HEK293 (cell line): ENCODE measurements around the gene ANO8.

Experiments used
- CTCF ChIA-PET: fragments of 350-600 bp; formaldehyde crosslinking; extraction: SDS; loops from one replicate; lab custom pipeline; 2021; ENCODE audit warnings: antibody characterized with exemption; lab: Yijun Ruan, JAX
- POLR2A ChIA-PET: fragments of 300-600 bp; formaldehyde crosslinking; extraction: SDS; loops from one replicate; lab custom pipeline; 2020; ENCODE audit warnings: antibody characterized with exemption, inconsistent platforms; lab: Yijun Ruan, JAX
- H3K27ac ChIP-seq: fragments of 200-500 bp; sonication (Bioruptor generic); 2 replicates; pipeline ENCODE4 v1.5.1; 2014; ENCODE audit warnings: low read depth, low read length, control low read depth, inconsistent platforms; ENCODE audit errors: extremely low read depth
- H3K36me3 ChIP-seq, 2 experiments: fragments of 200-500 bp in 1 of 2; sonication (Bioruptor generic) in 1 of 2; 1 replicate in 1 of 2; 2 replicates in 1 of 2; pipeline ENCODE4 v1.5.1; 2014 to 2017; ENCODE audit warnings: inconsistent platforms in 2 of 2, low read length in 2 of 2; ENCODE audit not compliant: control insufficient read depth in 2 of 2, insufficient read depth in 1 of 2
- H3K4me1 ChIP-seq: fragments of 200-500 bp; sonication (Bioruptor generic); 2 replicates; pipeline ENCODE4 v1.5.1; 2014; ENCODE audit warnings: mild to moderate bottlenecking, low read length, inconsistent platforms; ENCODE audit not compliant: control insufficient read depth, insufficient read depth
- H3K4me3 ChIP-seq: 2 replicates; pipeline ENCODE4 v1.5.1; 2011; ENCODE audit warnings: low read depth, mild to moderate bottlenecking, control low read depth, low read length, moderate library complexity
- H3K9me3 ChIP-seq: fragments of 200-500 bp; sonication (Bioruptor generic); 2 replicates; pipeline ENCODE4 v1.5.1; 2014; ENCODE audit warnings: low read depth, low read length, inconsistent platforms; ENCODE audit not compliant: control insufficient read depth, insufficient read depth
- KLF10 ChIP-seq: fragments of 450-650 bp; IDR thresholded peaks from 2 replicates; pipeline ENCODE4 v1.5.1; 2018; ENCODE audit warnings: missing biosample characterization, mild to moderate bottlenecking, missing genetic modification characterization
- KLF9 ChIP-seq: fragments of 450-650 bp; formaldehyde crosslinking; IDR thresholded peaks from 2 replicates; pipeline ENCODE4 v1.5.1; 2016; ENCODE audit warnings: missing biosample characterization, missing genetic modification characterization, low read depth
- PATZ1 ChIP-seq: fragments of 450-650 bp; formaldehyde crosslinking; IDR thresholded peaks from 2 replicates; pipeline ENCODE4 v1.5.1; 2016; ENCODE audit warnings: missing biosample characterization, missing genetic modification characterization
- PRDM1 ChIP-seq: fragments of 450-650 bp; formaldehyde crosslinking; IDR thresholded peaks from 2 replicates; pipeline ENCODE4; 2016; ENCODE audit warnings: missing biosample characterization, missing genetic modification characterization
- PRDM10 ChIP-seq: fragments of 450-650 bp; formaldehyde crosslinking; IDR thresholded peaks from 2 replicates; pipeline ENCODE4 v1.5.1; 2016; ENCODE audit warnings: missing biosample characterization, missing genetic modification characterization
- SP2 ChIP-seq: fragments of 450-650 bp; formaldehyde crosslinking; IDR thresholded peaks from 2 replicates; pipeline ENCODE4 v1.5.1; 2016; ENCODE audit warnings: missing biosample characterization, missing genetic modification characterization
- SP3 ChIP-seq: fragments of 450-650 bp; formaldehyde crosslinking; IDR thresholded peaks from 2 replicates; pipeline ENCODE4 v1.5.1; 2016; ENCODE audit warnings: missing biosample characterization, missing genetic modification characterization
- YY1 ChIP-seq: fragments of 450-650 bp; formaldehyde crosslinking; IDR thresholded peaks from 2 replicates; pipeline ENCODE4 v1.5.1; 2018; ENCODE audit warnings: missing biosample characterization, missing genetic modification characterization
- ZBTB10 ChIP-seq: fragments of 450-650 bp; formaldehyde crosslinking; IDR thresholded peaks from 2 replicates; pipeline ENCODE4 v1.5.1; 2016; ENCODE audit warnings: missing biosample characterization, missing genetic modification characterization
- ZBTB17 ChIP-seq: fragments of 450-650 bp; formaldehyde crosslinking; IDR thresholded peaks from 2 replicates; pipeline ENCODE4 v1.5.1; 2016; ENCODE audit warnings: missing biosample characterization, missing genetic modification characterization
- ZBTB20 ChIP-seq: fragments of 450-650 bp; formaldehyde crosslinking; IDR thresholded peaks from 2 replicates; pipeline ENCODE4 v1.5.1; 2016; ENCODE audit warnings: missing biosample characterization, missing genetic modification characterization
- ZBTB6 ChIP-seq: fragments of 450-650 bp; formaldehyde crosslinking; IDR thresholded peaks from 2 replicates; pipeline ENCODE4 v1.5.1; 2017; ENCODE audit warnings: missing biosample characterization, missing genetic modification characterization
- ZBTB8A ChIP-seq: fragments of 450-650 bp; formaldehyde crosslinking; IDR thresholded peaks from 2 replicates; pipeline ENCODE4 v1.5.1; 2016; ENCODE audit warnings: missing biosample characterization, missing genetic modification characterization
- ZIC2 ChIP-seq: fragments of 450-650 bp; formaldehyde crosslinking; IDR thresholded peaks from 2 replicates; pipeline ENCODE4 v1.5.1; 2016; ENCODE audit warnings: missing biosample characterization, missing genetic modification characterization
- ZNF341 ChIP-seq: fragments of 450-650 bp; formaldehyde crosslinking; IDR thresholded peaks from 2 replicates; pipeline ENCODE4; 2016; ENCODE audit warnings: low read depth, missing biosample characterization, missing genetic modification characterization
- ZNF398 ChIP-seq: fragments of 450-650 bp; formaldehyde crosslinking; IDR thresholded peaks from 2 replicates; pipeline ENCODE4 v1.5.1; 2017; ENCODE audit warnings: missing biosample characterization, missing genetic modification characterization
- ZNF510 ChIP-seq: fragments of 450-650 bp; formaldehyde crosslinking; IDR thresholded peaks from 2 replicates; pipeline ENCODE4 v1.5.1; 2018; ENCODE audit warnings: mild to moderate bottlenecking, missing genetic modification characterization, missing biosample characterization; ENCODE audit not compliant: insufficient replicate concordance
- ZNF530 ChIP-seq: fragments of 450-650 bp; formaldehyde crosslinking; IDR thresholded peaks from 2 replicates; pipeline ENCODE4 v1.5.1; 2016; ENCODE audit warnings: low read depth, missing biosample characterization, missing genetic modification characterization
- ZNF600 ChIP-seq: fragments of 450-650 bp; formaldehyde crosslinking; IDR thresholded peaks from 2 replicates; pipeline ENCODE4 v1.5.1; 2016; ENCODE audit warnings: missing biosample characterization, missing genetic modification characterization
- ZNF621 ChIP-seq: fragments of 450-650 bp; formaldehyde crosslinking; IDR thresholded peaks from 2 replicates; pipeline ENCODE4 v1.5.1; 2017; ENCODE audit warnings: missing biosample characterization, missing genetic modification characterization
- ZSCAN16 ChIP-seq: fragments of 450-650 bp; formaldehyde crosslinking; IDR thresholded peaks from 2 replicates; pipeline ENCODE4 v1.5.1; 2016; ENCODE audit warnings: missing biosample characterization, missing genetic modification characterization
- ZSCAN30 ChIP-seq: fragments of 450-650 bp; IDR thresholded peaks from 2 replicates; pipeline ENCODE4 v1.5.1; 2018; ENCODE audit warnings: missing biosample characterization, mild to moderate bottlenecking, missing genetic modification characterization, moderate library complexity

Gene ANO8

GRCh38 chr19:17328517-17329365, 5.9 kb downstream of the ANO8 start (continued):
- no peak for TF ChIP-seq ZNF341 (tag by site-specific recombination)
- TF ChIP-seq ZNF510: no peak
- TF ChIP-seq ZNF398 (tag by site-specific recombination): peak; percentile 63
- no peak for TF ChIP-seq ZIC2 (tag by site-specific recombination)
- no peak for TF ChIP-seq PRDM1 (tag by site-specific recombination)
- no peak for TF ChIP-seq ZNF621 (tag by site-specific recombination)
- no peak for TF ChIP-seq ZNF530 (tag by site-specific recombination)

GRCh38 chr19:17327654-17328516, 6.8 kb downstream of the ANO8 start:
- Histone ChIP-seq H3K4me3 (peak overlapping the region; percentile 28), H3K4me1 (no peaks in the 10 kb centered on the region)
- POLR2A ChIA-PET: interaction anchor here (0.6 to 2.6 kb wide), 5 partner anchors 10 to 1838 kb away, joined by 3 to 13 read pairs (median 5); partner anchors contain the start of genes DDA1 and MRPL34
- TF ChIP-seq PRDM10 (peak; percentile 73), ZNF600 (tag by site-specific recombination) (peak; percentile 79), YY1 (tag by site-specific recombination) (peak; percentile 59; the same call in 1 of the 2 replicates), ZSCAN30 (tag by site-specific recombination) (0 out of 2 replicates have a peak, but pooled peaks have one; percentile 39), ZBTB17 (tag by site-specific recombination) (peak; percentile 68), SP3 (peak; percentile 69), ZBTB8A (tag by site-specific recombination) (peak; percentile 24; the same call in 1 of the 2 replicates), KLF9 (tag by site-specific recombination) (peak; percentile 78; the same call in 1 of the 2 replicates), ZBTB20 (tag by site-specific recombination) (peak; percentile 83), SP2 (peak; percentile 79), PATZ1 (tag by site-specific recombination) (peak; percentile 56), ZSCAN16 (tag by site-specific recombination) (no peak), ZBTB10 (tag by site-specific recombination) (no peak), ZBTB6 (tag by site-specific recombination) (peak; percentile 78; the same call in 1 of the 2 replicates), ZNF621 (tag by site-specific recombination) (no peak), KLF10 (tag by site-specific recombination) (0 out of 2 replicates have a peak, but pooled peaks have one; percentile 14)

More at GRCh38 chr19:17327654-17328516, 6.8 kb downstream of the ANO8 start:
- H3K27ac ChIP-seq: peak overlapping the region; percentile 53; the same call in 1 of the 2 replicates
- CTCF ChIA-PET: no interaction called here
- H3K9me3 ChIP-seq: no peaks in the 10 kb centered on the region
- peaks cover 0 to 16% of the 10 kb centered on the region in 2 experiments; a peak in 2 of 3 replicates for H3K36me3 ChIP-seq
